Embryonic facial prominence (tissue), 1 donor: ENCODE results near the gene PIAS1.
"Not testable (repeated sequence)": the region's sequence is repeated elsewhere in the genome, so short reads cannot be mapped to it uniquely, and the experiment has no call there.

Experiments used
- DNase-seq: peaks from one replicate; pipeline ENCODE4 v3.0.0-alpha.2; 2016; ENCODE audit errors: extremely low spot score

PIAS1 gene

GRCh38 chr15:68183616-68184315 is 129.7 kb downstream of the PIAS1 start:
- DNase-seq, result no peak

GRCh38 chr15:68184616-68185480 is 130.7 kb downstream of the PIAS1 start:
- no peak for DNase-seq

GRCh38 chr15:68186671-68187397 is 132.7 kb downstream of the PIAS1 start:
- DNase-seq, result no peak

- DNase-seq, result peak; percentile 79
These were observed 133.4 kb downstream of the PIAS1 start for GRCh38 chr15:68187559-68187958.

GRCh38 chr15:68188647-68189046 is 134.5 kb downstream of the PIAS1 start:
- no peak for DNase-seq

- DNase-seq, result no peak
These were observed 135.9 kb downstream of the PIAS1 start for GRCh38 chr15:68190048-68190447.

- DNase-seq, result no peak
These were observed 137.4 kb downstream of the PIAS1 start for GRCh38 chr15:68191555-68191954.

- no peak for DNase-seq
These were observed 138.0 kb downstream of the PIAS1 start for GRCh38 chr15:68192117-68192516.

GRCh38 chr15:68192804-68193486 is 138.8 kb downstream of the PIAS1 start:
- peak; percentile 41 for DNase-seq

- DNase-seq, result no peak
These were observed 141.4 kb downstream of the PIAS1 start for GRCh38 chr15:68195336-68196112.

GRCh38 chr15:68196445-68197169 is 142.5 kb downstream of the PIAS1 start:
- no peak for DNase-seq

- DNase-seq, result no peak
These were observed 143.0 kb downstream of the PIAS1 start for GRCh38 chr15:68197170-68197492.

GRCh38 chr15:68197661-68198437 is 143.7 kb downstream of the PIAS1 start:
- no peak for DNase-seq

- DNase-seq, result no peak
These were observed 145.2 kb downstream of the PIAS1 start for GRCh38 chr15:68199340-68199739.

- no peak for DNase-seq
These were observed 146.1 kb downstream of the PIAS1 start for GRCh38 chr15:68200016-68200861.

GRCh38 chr15:68201153-68201878 is 147.2 kb downstream of the PIAS1 start:
- DNase-seq, result no peak

- no peak for DNase-seq
These were observed 147.8 kb downstream of the PIAS1 start for GRCh38 chr15:68201879-68202261.

- not testable (repeated sequence) for DNase-seq
These were observed 148.9 kb downstream of the PIAS1 start for GRCh38 chr15:68202994-68203393.
